ENCODE results near the gene FBXO3. TPM values are rescaled to one million over a fixed set of nuclear protein-coding genes. Genes with fewer than 3 reads are reported as not detected.

Gene FBXO3
- total RNA-seq, 1 donor, result 30.7 TPM

DNA sequence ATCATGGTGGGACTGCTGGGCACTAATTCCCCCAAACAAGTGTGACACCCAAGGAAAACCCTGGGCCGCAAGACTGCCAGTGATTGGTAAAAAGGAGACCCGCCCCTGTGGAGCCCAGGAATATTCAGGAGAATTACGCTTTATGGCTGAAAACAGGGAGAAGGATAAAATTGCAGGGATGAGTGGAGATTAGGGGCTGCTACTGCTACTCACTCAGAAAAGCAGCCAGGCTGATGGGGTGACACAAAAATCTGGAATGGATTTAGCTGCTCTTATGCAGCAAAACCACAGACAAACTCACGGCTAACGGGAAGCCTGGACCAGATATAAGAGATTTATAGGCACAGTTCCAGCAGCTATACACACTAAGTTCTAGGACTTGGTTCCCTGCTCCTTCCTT is 4.4 kb upstream of the FBXO3 start:
- H3K4me3 ChIP-seq (ENCODE audit: low read depth, low read length), result no peak overlapping the region
- TF ChIP-seq, protein P1, sequence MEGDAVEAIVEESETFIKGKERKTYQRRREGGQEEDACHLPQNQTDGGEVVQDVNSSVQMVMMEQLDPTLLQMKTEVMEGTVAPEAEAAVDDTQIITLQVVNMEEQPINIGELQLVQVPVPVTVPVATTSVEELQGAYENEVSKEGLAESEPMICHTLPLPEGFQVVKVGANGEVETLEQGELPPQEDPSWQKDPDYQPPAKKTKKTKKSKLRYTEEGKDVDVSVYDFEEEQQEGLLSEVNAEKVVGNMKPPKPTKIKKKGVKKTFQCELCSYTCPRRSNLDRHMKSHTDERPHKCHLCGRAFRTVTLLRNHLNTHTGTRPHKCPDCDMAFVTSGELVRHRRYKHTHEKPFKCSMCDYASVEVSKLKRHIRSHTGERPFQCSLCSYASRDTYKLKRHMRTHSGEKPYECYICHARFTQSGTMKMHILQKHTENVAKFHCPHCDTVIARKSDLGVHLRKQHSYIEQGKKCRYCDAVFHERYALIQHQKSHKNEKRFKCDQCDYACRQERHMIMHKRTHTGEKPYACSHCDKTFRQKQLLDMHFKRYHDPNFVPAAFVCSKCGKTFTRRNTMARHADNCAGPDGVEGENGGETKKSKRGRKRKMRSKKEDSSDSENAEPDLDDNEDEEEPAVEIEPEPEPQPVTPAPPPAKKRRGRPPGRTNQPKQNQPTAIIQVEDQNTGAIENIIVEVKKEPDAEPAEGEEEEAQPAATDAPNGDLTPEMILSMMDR (IDR thresholded peaks at IDR 0.05; ENCODE audit: insufficient read depth, low read depth, low read length), result no peak
- DNase-seq (ENCODE audit: low read depth), result peak; percentile 13

DNA sequence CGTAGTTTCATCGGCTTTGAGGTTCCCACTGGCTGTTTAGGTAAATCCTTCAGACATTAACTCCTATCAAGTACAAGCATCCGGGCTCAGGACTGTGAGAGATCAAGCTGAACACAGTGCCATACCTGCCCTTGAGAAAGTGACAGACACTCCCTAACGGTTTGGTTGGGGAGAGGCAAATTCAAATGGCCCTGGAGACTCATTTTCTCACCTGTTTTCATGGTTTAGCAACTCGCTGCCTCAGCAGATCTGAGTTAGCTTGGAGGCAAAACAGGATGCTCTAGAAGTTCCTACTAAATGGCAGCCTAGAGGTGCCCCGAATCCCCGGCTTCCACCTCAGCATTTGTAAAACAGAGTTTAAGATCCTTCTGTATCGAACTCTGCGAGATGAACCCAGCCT is 3.6 kb upstream of the FBXO3 start:
- TF ChIP-seq, protein P1 (IDR thresholded peaks at IDR 0.05; ENCODE audit: insufficient read depth, low read depth, low read length), result no peak
- H3K4me3 ChIP-seq (ENCODE audit: low read depth, low read length), result no peak overlapping the region
- no peak for DNase-seq (ENCODE audit: low read depth)

DNA sequence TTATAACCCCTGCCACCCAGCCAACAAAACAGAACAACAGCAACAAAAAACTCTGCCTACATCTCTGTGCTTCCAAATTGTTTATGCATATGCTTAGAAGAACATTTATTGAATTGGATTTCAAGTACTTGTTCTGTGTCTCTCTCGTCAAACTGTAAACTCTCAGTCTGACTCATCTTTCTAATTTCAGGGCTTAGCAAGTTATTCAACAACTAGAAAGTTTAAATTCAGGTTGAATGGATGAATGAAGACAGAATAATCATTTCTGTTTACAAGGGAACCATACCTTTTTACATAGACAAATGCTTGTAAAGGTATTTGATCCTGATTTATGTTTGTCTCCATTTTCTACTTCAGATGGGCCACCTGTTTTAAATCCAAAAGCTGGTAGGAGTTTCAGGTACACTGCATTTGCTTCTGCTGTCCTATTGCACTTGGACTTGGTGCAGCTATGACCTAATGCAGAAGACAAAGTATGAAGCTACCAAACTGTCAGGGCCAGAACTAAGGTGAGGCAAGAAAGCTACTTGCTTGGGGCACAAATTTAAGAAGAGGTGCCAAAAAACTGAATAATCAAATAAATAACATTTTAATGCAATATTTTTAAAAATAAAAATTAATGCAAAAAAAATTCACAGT is 1.6 kb upstream of the FBXO3 start:
- TF ChIP-seq, protein P1 (IDR thresholded peaks at IDR 0.05; ENCODE audit: insufficient read depth, low read depth, low read length), result no peak
- H3K4me3 ChIP-seq (ENCODE audit: low read depth, low read length), result no peak overlapping the region
- peak; percentile 4 for DNase-seq (ENCODE audit: low read depth)

- no peak overlapping the region for H3K4me3 ChIP-seq (ENCODE audit: low read depth, low read length)
- no peak for DNase-seq (ENCODE audit: low read depth)
- TF ChIP-seq, protein P1 (IDR thresholded peaks at IDR 0.05; ENCODE audit: insufficient read depth, low read depth, low read length), result no peak
These were observed 1.1 kb upstream of the FBXO3 start for GRCh38 chr11:33775467-33775807.

GRCh38 chr11:33774736-33775466 is 581 bp upstream of the FBXO3 start:
- TF ChIP-seq, protein P1 (IDR thresholded peaks at IDR 0.05; ENCODE audit: insufficient read depth, low read depth, low read length), result no peak
- DNase-seq (ENCODE audit: low read depth), result no peak
- peak overlapping the region; percentile 97 for H3K4me3 ChIP-seq (ENCODE audit: low read depth, low read length)

GRCh38 chr11:33773404-33773986 is 825 bp downstream of the FBXO3 start:
- DNase-seq (ENCODE audit: low read depth), result peak; percentile 20
- TF ChIP-seq, protein P1 (IDR thresholded peaks at IDR 0.05; ENCODE audit: insufficient read depth, low read depth, low read length), result no peak
- peak overlapping the region; percentile 97 for H3K4me3 ChIP-seq (ENCODE audit: low read depth, low read length)

Measured in fibroblast of villous mesenchyme (primary cell).